Measurements from ENCODE around the gene TEX29. TPM values are rescaled to one million over a fixed set of nuclear protein-coding genes. Genes with fewer than 3 reads are reported as not detected.
A peak's percentile ranks its signal among the peaks of the same experiment; 100 is the strongest.

The TEX29 gene
- total and polyA plus RNA-seq, 2 donors: 0.80 to 10.1 TPM

GRCh38 chr13:111287201-111287600 is 33.2 kb upstream of the TEX29 start:
- Histone ChIP-seq H3K36me3 (ENCODE audit: control insufficient read depth in 2 of 2, insufficient read depth in 2 of 2, low read length in 1 of 2) (peaks cover 85 to 97% of the 10 kb centered on the region in 2 donors), H3K9me3 (ENCODE audit: control insufficient read depth in 2 of 2, insufficient read depth in 1 of 2, low read length in 1 of 2) (no peaks in the 10 kb centered on the region), H3K27me3 (ENCODE audit: control insufficient read depth in 2 of 2, insufficient read depth in 1 of 2, low read length in 1 of 2) (no peaks in the 10 kb centered on the region), H3K4me1 (ENCODE audit: control insufficient read depth in 2 of 2, insufficient read depth in 2 of 2, low read length in 2 of 2) (peaks cover 0 to 2% of the 10 kb centered on the region in 2 donors), H3K27ac (ENCODE audit: low read depth in 1 of 2, low read length in 1 of 2) (no peak overlapping the region), H3K4me3 (ENCODE audit: low read length in 2 of 2) (no peak overlapping the region)
- 99% methylated on average over 8 of the region's 8 CpGs for WGBS
- DNase-seq (ENCODE audit: low read depth in 6 of 9, low spot score in 9 of 9): no peak

DNA sequence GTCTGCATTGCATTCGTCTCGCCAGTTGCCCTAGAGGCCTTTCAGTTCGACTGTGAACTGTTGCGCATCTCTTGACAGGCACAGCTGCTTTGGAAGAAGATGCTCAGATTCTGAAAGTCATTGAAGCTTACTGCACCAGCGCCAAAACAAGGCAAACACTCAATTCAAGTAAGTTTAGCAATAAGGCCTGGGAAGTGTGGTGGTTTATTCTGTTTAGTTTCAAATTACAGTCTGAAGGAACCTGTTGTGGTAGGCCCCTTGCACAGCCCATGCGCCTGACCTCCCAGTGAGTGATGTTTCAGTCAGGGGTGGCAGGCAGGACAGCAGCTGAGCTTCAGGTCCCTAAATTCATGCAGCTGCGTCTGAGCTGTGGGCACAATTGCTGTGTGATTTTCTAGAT is 32.2 kb upstream of the TEX29 start:
- 97% methylated on average over 7 of the region's 7 CpGs for WGBS

GRCh38 chr13:111289251-111289650 is 31.2 kb upstream of the TEX29 start:
- H3K27ac ChIP-seq (ENCODE audit: low read depth in 1 of 2, low read length in 1 of 2): no peak overlapping the region
- no peaks in the 10 kb centered on the region for H3K4me1 ChIP-seq (ENCODE audit: control insufficient read depth in 2 of 2, insufficient read depth in 2 of 2, low read length in 2 of 2)
- no peak for DNase-seq (ENCODE audit: low read depth in 6 of 9, low spot score in 9 of 9)
- no peaks in the 10 kb centered on the region for H3K9me3 ChIP-seq (ENCODE audit: control insufficient read depth in 2 of 2, insufficient read depth in 1 of 2, low read length in 1 of 2)
- H3K27me3 ChIP-seq (ENCODE audit: control insufficient read depth in 2 of 2, insufficient read depth in 1 of 2, low read length in 1 of 2): no peaks in the 10 kb centered on the region
- peaks cover 82 to 97% of the 10 kb centered on the region in 2 donors for H3K36me3 ChIP-seq (ENCODE audit: control insufficient read depth in 2 of 2, insufficient read depth in 2 of 2, low read length in 1 of 2)
- 86% methylated on average over 11 of the region's 11 CpGs for WGBS
- H3K4me3 ChIP-seq (ENCODE audit: low read length in 2 of 2): no peak overlapping the region

More for the DNA sequence above, 32.2 kb upstream of the TEX29 start:
- peaks cover 0 to 2% of the 10 kb centered on the region in 2 donors for H3K4me1 ChIP-seq (ENCODE audit: control insufficient read depth in 2 of 2, insufficient read depth in 2 of 2, low read length in 2 of 2)
- DNase-seq (ENCODE audit: low read depth in 6 of 9, low spot score in 9 of 9): no peak
- no peak overlapping the region for H3K4me3 ChIP-seq (ENCODE audit: low read length in 2 of 2)
- H3K9me3 ChIP-seq (ENCODE audit: control insufficient read depth in 2 of 2, insufficient read depth in 1 of 2, low read length in 1 of 2): no peaks in the 10 kb centered on the region
- H3K27ac ChIP-seq (ENCODE audit: low read depth in 1 of 2, low read length in 1 of 2): no peak overlapping the region
- H3K27me3 ChIP-seq (ENCODE audit: control insufficient read depth in 2 of 2, insufficient read depth in 1 of 2, low read length in 1 of 2): no peaks in the 10 kb centered on the region
- H3K36me3 ChIP-seq (ENCODE audit: control insufficient read depth in 2 of 2, insufficient read depth in 2 of 2, low read length in 1 of 2): peaks cover 85 to 97% of the 10 kb centered on the region in 2 donors

DNA sequence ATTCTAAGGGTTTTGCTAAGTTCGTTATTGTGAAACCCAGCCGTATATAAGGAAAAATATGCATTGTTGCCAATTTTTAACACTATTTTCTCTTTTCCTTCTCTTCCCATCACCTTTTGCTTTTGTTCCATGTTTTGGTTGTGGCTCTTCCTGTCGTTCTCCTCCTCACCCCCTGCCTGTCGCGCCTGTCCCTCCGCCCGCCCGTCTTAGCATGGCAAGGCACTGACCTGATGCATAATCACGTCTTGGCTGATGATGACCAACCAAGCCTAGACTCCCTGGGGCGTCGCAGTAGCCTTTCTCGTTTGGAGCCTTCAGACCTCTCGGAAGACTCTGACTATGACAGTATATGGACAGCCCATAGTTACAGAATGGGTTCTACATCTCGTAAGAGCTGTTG is 28.5 kb upstream of the TEX29 start:
- Histone ChIP-seq H3K27ac (ENCODE audit: low read depth in 1 of 2, low read length in 1 of 2) (no peak overlapping the region), H3K27me3 (ENCODE audit: control insufficient read depth in 2 of 2, insufficient read depth in 1 of 2, low read length in 1 of 2) (no peaks in the 10 kb centered on the region), H3K4me3 (ENCODE audit: low read length in 2 of 2) (no peak overlapping the region), H3K4me1 (ENCODE audit: control insufficient read depth in 2 of 2, insufficient read depth in 2 of 2, low read length in 2 of 2) (peaks cover 3 to 5% of the 10 kb centered on the region in 2 donors), H3K9me3 (ENCODE audit: control insufficient read depth in 2 of 2, insufficient read depth in 1 of 2, low read length in 1 of 2) (no peaks in the 10 kb centered on the region), H3K36me3 (ENCODE audit: control insufficient read depth in 2 of 2, insufficient read depth in 2 of 2, low read length in 1 of 2) (peaks cover 62 to 88% of the 10 kb centered on the region in 2 donors)
- DNase-seq (ENCODE audit: low read depth in 6 of 9, low spot score in 9 of 9): no peak
- 98% methylated on average over 14 of the region's 14 CpGs for WGBS

DNA sequence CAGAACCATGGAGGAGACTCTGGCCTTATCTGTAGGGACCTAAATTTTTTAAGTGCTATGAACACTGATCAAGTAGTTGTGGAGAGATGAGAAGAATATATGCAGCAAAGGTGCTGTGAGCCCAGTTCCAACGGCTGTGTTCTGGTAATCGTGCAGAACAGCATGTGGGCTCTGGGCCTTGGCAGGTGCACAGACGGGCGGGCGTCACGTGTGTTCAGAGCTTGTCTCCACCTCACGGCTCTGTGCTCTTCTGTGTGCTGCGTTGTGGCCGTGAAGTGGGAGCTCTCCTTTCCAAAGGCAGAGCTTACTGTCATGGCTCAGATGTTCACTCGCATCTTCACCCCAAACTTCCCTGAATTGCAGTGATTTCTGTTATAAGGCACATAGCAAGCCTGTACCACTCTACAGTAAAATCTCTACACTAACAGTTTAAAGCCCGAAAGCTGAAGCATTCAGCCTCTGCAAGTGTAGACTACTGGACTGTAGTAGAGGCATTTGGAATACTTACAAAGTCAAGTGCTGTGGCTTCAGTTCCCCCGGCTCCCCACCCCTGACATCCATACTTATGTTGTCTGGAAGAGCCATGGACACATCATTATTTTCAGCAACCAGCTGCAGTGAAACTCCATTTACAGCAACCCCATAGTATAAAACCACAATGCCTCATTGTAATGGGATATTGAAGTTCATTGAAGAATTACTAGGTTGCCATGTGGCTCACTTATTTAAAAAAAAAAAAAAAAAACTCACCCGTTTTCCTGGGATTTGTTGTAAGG is 27.5 kb upstream of the TEX29 start:
- Histone ChIP-seq H3K4me3 (ENCODE audit: low read length in 2 of 2) (no peak overlapping the region), H3K27me3 (ENCODE audit: control insufficient read depth in 2 of 2, insufficient read depth in 1 of 2, low read length in 1 of 2) (no peaks in the 10 kb centered on the region), H3K36me3 (ENCODE audit: control insufficient read depth in 2 of 2, insufficient read depth in 2 of 2, low read length in 1 of 2) (peaks cover 54 to 86% of the 10 kb centered on the region in 2 donors), H3K27ac (ENCODE audit: low read depth in 1 of 2, low read length in 1 of 2) (no peak overlapping the region), H3K9me3 (ENCODE audit: control insufficient read depth in 2 of 2, insufficient read depth in 1 of 2, low read length in 1 of 2) (no peaks in the 10 kb centered on the region), H3K4me1 (ENCODE audit: control insufficient read depth in 2 of 2, insufficient read depth in 2 of 2, low read length in 2 of 2) (peaks cover 3 to 5% of the 10 kb centered on the region in 2 donors)
- no peak for DNase-seq (ENCODE audit: low read depth in 6 of 9, low spot score in 9 of 9)
- 97% methylated on average over 13 of the region's 13 CpGs for WGBS

- peaks cover 3 to 7% of the 10 kb centered on the region in 2 donors for H3K4me1 ChIP-seq (ENCODE audit: control insufficient read depth in 2 of 2, insufficient read depth in 2 of 2, low read length in 2 of 2)
- H3K27ac ChIP-seq (ENCODE audit: low read depth in 1 of 2, low read length in 1 of 2): no peak overlapping the region
- 95% methylated on average over 9 of the region's 9 CpGs for WGBS
- no peak for DNase-seq (ENCODE audit: low read depth in 6 of 9, low spot score in 9 of 9)
- no peaks in the 10 kb centered on the region for H3K27me3 ChIP-seq (ENCODE audit: control insufficient read depth in 2 of 2, insufficient read depth in 1 of 2, low read length in 1 of 2)
- H3K9me3 ChIP-seq (ENCODE audit: control insufficient read depth in 2 of 2, insufficient read depth in 1 of 2, low read length in 1 of 2): no peaks in the 10 kb centered on the region
- no peak overlapping the region for H3K4me3 ChIP-seq (ENCODE audit: low read length in 2 of 2)
- peaks cover 49 to 80% of the 10 kb centered on the region in 2 donors for H3K36me3 ChIP-seq (ENCODE audit: control insufficient read depth in 2 of 2, insufficient read depth in 2 of 2, low read length in 1 of 2)
These were observed 24.6 kb upstream of the TEX29 start for GRCh38 chr13:111295886-111296285.

GRCh38 chr13:111296417-111296816 is 24.0 kb upstream of the TEX29 start:
- Histone ChIP-seq H3K4me3 (ENCODE audit: low read length in 2 of 2) (no peak overlapping the region), H3K4me1 (ENCODE audit: control insufficient read depth in 2 of 2, insufficient read depth in 2 of 2, low read length in 2 of 2) (peaks cover 3 to 7% of the 10 kb centered on the region in 2 donors), H3K36me3 (ENCODE audit: control insufficient read depth in 2 of 2, insufficient read depth in 2 of 2, low read length in 1 of 2) (peaks cover 49 to 80% of the 10 kb centered on the region in 2 donors), H3K9me3 (ENCODE audit: control insufficient read depth in 2 of 2, insufficient read depth in 1 of 2, low read length in 1 of 2) (no peaks in the 10 kb centered on the region), H3K27me3 (ENCODE audit: control insufficient read depth in 2 of 2, insufficient read depth in 1 of 2, low read length in 1 of 2) (no peaks in the 10 kb centered on the region), H3K27ac (ENCODE audit: low read depth in 1 of 2, low read length in 1 of 2) (no peak overlapping the region)
- peak in 1 of 9 donors; percentile 13 for DNase-seq (ENCODE audit: low read depth in 6 of 9, low spot score in 9 of 9)
- 50% methylated on average over 6 of the region's 6 CpGs for WGBS

DNA sequence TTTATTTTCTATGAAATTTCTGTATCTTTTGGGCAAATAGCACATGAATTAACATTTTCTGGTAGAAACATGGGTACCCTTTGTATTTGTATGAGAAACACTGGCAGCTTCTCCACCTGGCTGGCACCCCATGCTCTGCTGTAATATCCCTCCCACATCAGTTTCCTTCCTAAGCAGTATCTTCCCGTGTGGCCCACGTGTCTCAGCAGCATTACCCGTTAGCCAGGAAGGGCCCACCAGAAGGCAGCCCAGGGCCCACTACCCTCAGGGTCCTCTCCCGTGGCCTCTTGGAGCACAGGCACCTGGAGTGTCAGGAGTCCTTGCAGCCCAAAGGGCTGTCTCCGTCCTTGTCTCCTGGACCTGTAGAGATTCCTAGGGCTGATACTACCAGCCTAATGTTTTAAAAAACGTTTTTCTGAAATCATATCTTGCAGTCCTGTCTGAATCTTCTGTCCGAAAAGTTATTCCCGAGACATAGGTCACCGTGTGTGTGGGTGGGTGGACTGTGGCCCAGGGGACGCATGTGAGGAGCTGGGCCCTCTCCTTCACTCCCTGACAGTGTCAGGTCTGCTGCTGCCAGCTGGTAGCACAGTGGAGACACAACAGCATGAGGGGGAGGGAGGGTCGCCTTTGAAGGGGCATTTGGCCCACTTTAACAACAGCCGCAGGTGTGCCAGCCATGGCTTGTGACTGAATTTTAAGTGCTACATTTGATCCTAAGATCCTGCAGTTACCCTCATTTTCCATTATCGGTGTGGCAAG is 22.0 kb upstream of the TEX29 start:
- DNase-seq (ENCODE audit: low read depth in 6 of 9, low spot score in 9 of 9): peak in 2 of 9 donors; percentile 14 to 16
- 92% methylated on average over 13 of the region's 13 CpGs for whole genome bisulfite sequencing
- Histone ChIP-seq H3K4me3 (ENCODE audit: low read length in 2 of 2) (no peak overlapping the region), H3K9me3 (ENCODE audit: control insufficient read depth in 2 of 2, insufficient read depth in 1 of 2, low read length in 1 of 2) (no peaks in the 10 kb centered on the region), H3K27ac (ENCODE audit: low read depth in 1 of 2, low read length in 1 of 2) (peak overlapping the region in 1 of 2 donors; percentile 11), H3K4me1 (ENCODE audit: control insufficient read depth in 2 of 2, insufficient read depth in 2 of 2, low read length in 2 of 2) (peaks cover 3 to 7% of the 10 kb centered on the region in 2 donors), H3K36me3 (ENCODE audit: control insufficient read depth in 2 of 2, insufficient read depth in 2 of 2, low read length in 1 of 2) (peaks cover 52 to 80% of the 10 kb centered on the region in 2 donors), H3K27me3 (ENCODE audit: control insufficient read depth in 2 of 2, insufficient read depth in 1 of 2, low read length in 1 of 2) (no peaks in the 10 kb centered on the region)
